Choroid plexus epithelial cell (primary cell): ENCODE data around the gene SMIM23.

ENCODE experiments used
- DNase-seq: peaks from one replicate; pipeline ENCODE4 v3.0.0-alpha.2; 2010; ENCODE audit warnings: low read depth
- H3K4me3 ChIP-seq: 2 replicates; pipeline ENCODE4 v1.5.1; 2011; ENCODE audit warnings: low read depth, mild to moderate bottlenecking, control low read depth, low read length, moderate library complexity
- TF ChIP-seq, protein P1 (sequence below): conservative IDR thresholded peaks from 2 replicates; pipeline ENCODE4 v1.5.1; 2011; ENCODE audit warnings: low read depth, mild to moderate bottlenecking, control low read depth, inconsistent platforms, low read length, moderate library complexity

The SMIM23 gene

DNA sequence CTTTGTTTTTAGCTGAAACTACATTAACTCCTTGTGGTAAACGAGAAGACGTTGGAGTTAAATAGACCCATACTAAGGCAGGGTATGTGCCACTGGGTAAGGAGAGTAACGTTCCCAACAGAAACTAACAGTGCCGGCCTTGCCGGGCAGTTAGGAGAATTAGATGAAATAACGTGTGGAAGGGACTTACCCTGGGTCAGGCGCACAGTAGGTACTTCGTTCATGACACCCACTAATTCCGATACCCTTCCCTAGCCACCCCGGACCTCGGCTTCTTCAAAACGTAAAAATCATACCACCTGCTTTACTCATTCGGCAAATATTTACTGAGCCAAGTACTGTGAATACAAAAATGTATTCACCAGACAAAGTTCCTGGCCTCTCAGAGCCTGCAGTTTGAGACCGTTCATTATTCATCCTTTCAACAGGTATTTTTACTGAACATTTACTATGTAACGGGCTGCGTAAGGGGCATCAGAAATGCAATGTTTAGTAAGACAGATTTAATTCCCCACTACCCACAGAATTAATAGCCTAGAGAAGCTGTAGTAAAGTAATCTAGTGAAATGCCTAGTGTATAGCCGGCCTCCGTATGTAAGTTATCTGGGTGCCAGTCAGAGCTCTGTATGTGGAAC is 3.2 kb upstream of the SMIM23 start:
- no peak for DNase-seq
- no peak overlapping the region for H3K4me3 ChIP-seq
- TF ChIP-seq, protein P1, sequence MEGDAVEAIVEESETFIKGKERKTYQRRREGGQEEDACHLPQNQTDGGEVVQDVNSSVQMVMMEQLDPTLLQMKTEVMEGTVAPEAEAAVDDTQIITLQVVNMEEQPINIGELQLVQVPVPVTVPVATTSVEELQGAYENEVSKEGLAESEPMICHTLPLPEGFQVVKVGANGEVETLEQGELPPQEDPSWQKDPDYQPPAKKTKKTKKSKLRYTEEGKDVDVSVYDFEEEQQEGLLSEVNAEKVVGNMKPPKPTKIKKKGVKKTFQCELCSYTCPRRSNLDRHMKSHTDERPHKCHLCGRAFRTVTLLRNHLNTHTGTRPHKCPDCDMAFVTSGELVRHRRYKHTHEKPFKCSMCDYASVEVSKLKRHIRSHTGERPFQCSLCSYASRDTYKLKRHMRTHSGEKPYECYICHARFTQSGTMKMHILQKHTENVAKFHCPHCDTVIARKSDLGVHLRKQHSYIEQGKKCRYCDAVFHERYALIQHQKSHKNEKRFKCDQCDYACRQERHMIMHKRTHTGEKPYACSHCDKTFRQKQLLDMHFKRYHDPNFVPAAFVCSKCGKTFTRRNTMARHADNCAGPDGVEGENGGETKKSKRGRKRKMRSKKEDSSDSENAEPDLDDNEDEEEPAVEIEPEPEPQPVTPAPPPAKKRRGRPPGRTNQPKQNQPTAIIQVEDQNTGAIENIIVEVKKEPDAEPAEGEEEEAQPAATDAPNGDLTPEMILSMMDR, result no peak

DNA sequence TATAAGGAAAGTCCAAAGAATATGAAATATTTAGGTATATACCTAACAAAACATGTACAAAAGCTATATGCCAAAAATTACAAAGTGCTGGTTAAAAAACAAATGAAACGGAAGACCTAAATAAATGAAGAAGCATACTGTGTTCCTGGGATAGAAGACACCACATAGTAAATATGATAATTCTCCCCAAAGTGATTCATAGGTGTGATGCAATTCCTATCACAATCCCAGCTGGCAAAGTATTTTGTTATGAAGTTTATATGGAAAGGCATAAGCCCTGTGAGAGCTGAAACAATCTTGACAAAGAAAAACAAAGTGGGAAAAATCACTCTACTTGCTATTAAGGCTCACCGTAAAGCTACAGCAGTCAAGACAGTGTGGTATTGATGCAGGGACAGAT is 2.6 kb upstream of the SMIM23 start:
- no peak overlapping the region for H3K4me3 ChIP-seq
- TF ChIP-seq, protein P1, result no peak
- DNase-seq, result peak; percentile 36

DNA sequence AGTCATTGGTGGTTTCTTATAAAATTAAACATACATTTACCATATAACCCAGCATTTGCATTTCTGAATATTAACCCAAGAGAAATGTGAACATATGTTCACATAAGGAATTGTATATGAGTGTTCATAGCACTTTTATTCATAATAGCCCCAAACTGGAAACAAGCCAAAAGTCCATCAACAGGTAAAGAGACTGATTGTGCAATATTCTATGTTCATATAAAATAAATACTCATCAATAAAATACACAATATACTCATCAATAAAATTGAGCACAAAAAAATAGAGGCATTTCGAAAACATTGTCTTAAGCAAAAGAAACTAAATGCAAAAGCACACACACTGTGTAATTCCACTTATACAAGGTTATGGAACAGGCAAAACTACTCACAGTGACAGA is 3.7 kb downstream of the SMIM23 start:
- no peak overlapping the region for H3K4me3 ChIP-seq
- DNase-seq, result no peak
- TF ChIP-seq, protein P1, result no peak

DNA sequence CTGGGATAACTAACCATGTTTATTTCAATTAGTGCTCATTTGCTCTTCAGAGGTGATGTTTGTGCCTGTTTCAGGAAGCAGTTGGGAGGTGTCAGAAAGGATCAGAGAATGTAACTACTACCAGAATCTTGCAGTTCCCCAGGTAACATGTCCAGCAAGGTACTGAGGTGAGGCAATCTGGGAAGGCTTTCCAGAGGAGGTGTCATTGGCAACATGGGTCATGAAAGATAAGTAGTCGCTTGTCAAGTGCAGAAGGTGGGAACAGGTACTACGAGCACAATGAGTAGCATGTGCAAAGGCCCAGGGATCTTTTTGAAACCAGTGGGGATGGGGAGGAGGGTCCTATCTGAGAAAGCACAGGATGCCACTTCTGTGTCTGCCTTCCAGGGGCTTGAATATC is 4.8 kb downstream of the SMIM23 start:
- no peak overlapping the region for H3K4me3 ChIP-seq
- no peak for DNase-seq
- TF ChIP-seq, protein P1, result no peak

DNA sequence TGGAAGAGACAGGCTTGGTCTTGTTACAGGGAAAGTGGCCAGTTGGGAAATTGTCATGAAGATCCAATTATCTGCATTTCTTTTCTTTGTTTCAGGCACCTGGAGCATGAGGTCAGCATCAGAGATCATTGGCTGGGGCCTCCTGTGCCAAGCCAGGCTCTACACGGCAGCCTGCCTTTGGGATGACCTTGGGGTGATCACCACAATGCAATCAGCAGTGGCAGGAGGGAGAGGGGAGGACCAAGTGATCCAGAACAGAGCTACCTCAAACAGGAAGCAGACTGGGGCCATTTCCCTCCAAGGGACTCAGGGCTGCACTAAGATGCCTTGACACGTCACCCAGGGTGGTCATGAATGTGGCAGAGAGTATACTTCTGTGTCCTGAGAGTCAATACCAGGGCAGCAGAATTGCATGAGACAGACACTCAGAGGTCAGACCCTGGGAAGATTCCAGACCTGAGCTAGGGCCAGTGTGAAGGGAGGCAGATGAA is 8.9 kb downstream of the SMIM23 start:
- no peak overlapping the region for H3K4me3 ChIP-seq
- no peak for DNase-seq
- TF ChIP-seq, protein P1, result no peak

DNA sequence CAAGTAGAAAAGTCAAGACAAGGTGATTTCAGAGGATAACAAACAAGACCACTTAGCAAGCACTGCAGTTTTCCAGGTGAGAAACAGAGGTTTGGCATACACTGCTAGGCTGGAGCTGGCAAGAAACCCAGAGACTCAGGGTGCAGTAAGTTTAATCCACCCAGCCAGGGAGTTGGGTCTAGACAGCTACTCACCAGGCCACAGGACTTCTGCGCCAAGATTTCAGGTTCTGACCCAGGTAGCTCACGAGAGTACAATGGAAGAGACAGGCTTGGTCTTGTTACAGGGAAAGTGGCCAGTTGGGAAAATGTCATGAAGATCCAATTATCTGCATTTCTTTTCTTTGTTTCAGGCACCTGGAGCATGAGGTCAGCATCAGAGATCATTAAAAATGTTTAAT is 9.8 kb downstream of the SMIM23 start:
- H3K4me3 ChIP-seq, result no peak overlapping the region
- TF ChIP-seq, protein P1, result no peak
- DNase-seq, result no peak

DNA sequence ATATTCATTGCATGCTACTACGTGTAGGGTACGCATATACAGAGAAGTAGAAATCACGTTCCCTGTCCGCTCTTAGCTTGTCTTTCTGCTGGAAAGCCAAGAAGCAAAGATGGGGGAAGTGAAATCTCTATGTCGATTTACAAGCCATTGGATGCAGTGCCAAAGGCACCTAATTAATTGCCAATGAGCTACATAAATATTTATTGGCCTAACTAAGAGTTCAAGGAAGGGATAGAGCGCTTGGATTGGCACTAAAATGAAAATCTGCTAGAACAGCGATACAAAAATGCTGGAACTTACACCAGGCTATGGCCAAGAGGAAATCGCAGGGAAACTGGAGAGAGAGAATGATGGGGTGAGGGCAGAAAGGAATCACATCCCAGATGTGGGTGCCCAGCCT is 10.8 kb downstream of the SMIM23 start:
- TF ChIP-seq, protein P1, result no peak
- no peak overlapping the region for H3K4me3 ChIP-seq
- DNase-seq, result no peak
